GM18520 (cell line): ENCODE data around the gene CPXM2.

Experiments used
- ATAC-seq: cut with Tn5 transposase; IDR thresholded peaks from one replicate; pipeline ENCODE4 v1.9.1; 2021; ENCODE audit not compliant: unreplicated experiment

CPXM2 gene

DNA sequence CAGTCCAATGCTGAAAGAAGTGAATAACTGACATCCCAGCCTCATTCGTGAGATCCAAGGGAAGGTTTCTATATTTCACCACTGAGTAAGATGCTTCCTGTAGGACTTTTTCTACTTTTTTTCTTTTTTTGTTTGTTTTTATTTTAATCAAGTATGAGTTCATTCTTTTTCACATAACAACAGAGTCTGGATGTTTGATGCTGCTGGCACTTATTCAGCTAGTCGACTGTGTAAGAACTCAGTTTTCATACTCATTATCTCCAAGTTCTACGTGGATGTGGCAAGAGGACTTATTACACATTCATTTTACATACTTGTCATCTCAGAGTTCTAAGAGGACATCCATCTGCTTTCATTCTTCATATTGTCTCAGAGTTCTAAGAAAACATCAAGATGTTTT, 86.9 kb downstream of the CPXM2 start:
- ATAC-seq, result no peak

DNA sequence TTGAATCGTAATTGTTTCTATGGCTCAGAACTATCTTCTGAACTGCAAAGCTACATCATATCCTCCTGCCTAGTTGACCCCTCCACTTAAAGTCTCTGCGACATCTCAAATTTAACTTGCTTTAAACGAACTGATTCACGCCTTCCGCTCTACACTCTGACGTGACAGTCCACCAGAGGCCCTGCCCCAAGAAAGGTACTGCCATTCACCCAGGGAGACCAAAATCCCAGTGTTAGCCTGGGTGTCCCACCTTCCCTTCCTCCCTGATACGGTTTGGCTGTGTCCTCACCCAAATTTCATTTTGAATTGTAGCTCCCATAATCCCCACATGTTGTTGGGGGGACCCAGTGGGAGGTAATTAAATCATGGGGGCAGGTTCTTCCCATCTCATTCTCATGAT, 90.8 kb downstream of the CPXM2 start:
- ATAC-seq, result no peak

DNA sequence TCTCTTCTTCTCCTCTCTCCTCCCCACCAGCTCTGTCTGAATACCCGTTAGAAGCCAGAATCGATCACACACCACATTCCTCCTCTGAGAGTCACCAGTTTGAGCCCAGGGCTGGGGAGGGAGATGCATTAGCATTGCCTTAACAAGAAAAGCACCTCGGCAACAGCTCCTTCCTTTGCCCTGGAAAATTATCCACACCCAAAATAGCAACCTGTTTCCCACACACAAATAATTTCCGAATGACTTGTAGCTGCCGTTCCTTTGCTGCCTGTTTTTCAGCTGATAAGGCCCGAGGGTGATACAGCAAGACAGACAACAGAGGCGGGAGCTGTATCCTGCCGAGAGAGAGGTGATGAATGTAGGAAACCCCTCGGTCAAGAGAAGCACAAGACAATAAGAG, 91.3 kb downstream of the CPXM2 start:
- ATAC-seq, result no peak

DNA sequence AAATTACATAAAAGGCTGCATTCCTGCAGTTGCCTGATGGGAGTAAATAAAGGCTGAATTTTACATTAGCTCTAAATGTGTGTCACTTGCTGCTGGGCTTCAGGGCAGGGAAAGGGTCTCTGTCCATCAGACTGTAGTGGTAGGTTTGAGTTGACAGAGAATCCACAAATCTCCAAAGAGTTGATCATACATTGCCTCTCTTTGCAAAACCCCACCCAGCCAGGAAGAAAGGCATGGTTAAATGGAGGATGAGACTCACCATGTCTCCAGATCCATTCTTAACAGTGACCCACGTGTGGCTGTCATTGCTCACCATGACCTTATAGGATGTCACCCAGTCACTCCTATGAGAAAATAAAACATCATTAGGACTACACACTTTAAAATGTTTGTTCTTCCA, 92.8 kb downstream of the CPXM2 start:
- no peak for ATAC-seq

DNA sequence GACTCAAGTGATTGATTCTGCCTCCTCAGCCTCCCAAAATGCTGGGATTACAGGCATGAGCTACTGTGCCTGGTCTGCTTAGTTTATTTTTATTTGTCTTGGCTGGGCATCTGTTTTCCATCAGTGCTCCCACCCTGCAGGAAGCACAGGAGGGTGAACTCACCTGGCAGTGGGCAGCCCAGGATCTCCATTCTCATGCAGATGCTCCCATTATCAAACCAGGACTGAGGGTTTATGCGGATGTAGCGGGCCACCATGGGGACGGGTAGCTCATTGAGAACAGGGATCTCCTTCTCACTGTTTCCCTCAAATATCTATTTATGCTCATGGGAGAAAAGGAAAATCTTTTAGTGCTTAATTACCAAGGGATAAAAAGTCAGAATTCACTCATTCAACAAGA, 93.8 kb downstream of the CPXM2 start:
- ATAC-seq, result no peak

DNA sequence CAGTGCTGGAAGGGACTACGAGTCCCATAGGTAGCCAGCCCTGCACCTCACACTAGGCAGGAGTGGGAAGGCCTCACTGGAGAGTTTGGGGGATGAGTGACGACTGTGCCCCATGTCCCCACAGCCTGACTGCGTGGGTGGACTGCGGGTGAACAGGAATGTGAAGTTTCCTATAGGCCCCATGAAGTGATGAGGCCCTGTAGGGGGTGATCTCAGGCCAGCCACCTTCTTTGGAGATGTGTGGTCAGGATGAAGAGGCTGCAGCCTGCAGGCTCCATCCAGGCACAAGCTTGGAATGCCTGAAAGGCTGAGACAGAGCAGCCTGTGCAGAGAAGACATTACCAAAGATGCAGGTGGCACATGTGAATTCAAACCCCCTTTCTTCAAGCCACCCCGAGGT, 94.9 kb downstream of the CPXM2 start:
- no peak for ATAC-seq

DNA sequence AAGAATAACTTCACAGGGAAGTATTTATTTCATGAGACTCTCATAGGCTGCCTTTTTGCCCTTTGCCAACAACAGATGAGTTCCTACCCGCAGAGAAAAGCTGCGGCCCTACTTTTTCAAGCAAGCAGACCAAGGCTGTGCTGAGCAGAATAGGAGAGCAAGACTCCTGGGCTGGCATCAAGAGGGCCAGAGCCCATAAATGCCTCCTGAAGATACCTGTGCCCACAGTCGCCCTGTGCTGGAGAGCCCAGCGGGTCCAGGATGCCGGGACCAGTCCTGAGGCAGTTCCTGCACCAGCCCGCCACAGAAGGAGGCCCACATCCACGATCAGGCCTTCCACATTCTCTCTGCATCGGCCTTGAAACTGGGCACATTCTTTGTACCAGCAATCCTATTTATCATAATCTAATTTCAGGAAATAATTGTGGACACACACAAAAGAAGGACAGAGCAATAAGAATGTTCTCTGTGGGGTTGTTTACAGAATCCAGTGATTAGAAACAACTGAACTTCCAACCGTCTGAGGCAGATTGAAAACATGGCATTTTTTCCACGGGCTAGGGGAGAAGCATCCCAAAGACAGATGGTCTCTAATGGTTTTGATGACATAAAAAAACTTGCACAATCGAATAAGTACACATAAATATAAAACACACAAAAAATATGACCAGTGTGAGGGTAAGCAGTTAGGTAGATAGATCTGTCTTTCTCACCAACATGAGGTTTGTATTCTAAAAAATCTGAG, 95.6 kb downstream of the CPXM2 start:
- no peak for ATAC-seq

DNA sequence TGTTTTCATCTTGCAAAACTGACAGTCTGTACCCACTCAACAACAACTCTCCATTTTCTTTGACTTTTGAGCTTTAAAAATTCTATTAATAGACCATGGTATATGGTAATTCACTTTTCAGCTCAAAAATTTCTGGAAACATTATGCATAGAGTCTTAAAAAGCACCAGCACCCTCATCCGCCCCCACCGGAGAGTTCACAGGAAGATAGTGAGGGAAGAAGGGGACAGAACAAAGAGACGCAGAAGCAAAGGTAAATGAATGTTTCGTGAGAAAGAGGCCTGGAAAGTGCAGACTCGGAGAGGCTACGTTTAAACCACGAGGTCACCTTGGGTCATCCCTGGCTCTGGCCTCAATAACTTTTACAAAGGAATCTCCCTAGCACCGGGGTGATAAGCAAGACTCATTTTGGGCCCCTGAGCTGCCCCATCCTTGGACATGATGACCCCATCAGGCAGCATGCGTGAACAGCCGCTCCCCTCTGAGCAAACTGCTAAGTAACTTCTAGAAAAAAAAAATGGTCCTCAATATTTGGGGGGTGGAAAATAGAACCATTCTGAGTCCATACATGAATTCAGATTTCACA, 96.3 kb downstream of the CPXM2 start:
- no peak for ATAC-seq

- no peak for ATAC-seq
Observed at GRCh38 chr10:123792248-123792978, 99.2 kb downstream of the CPXM2 start.

- ATAC-seq, result no peak
Observed at GRCh38 chr10:123790132-123790885, 101.3 kb downstream of the CPXM2 start.

GRCh38 chr10:123788981-123789380, 102.6 kb downstream of the CPXM2 start:
- no peak for ATAC-seq

DNA sequence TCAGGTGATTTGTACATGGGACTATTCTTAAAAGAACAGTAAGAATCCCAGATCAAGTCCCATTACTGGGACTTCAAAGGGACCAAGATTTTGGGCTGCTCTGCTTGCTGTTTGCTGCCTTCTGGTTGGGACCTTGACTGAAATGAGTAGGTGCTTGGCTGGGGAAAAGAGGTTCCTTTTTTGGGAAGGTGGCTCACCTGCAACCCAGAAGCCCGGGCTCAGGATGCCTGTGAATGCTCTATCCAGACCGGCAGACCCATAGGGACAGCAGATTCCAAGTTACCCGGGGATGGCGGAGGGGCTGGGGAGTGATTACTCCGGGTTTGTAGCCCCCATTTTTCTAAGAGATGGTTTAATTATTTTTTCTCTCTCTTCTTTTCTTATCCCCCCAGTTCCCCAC, 104.0 kb downstream of the CPXM2 start:
- no peak for ATAC-seq

DNA sequence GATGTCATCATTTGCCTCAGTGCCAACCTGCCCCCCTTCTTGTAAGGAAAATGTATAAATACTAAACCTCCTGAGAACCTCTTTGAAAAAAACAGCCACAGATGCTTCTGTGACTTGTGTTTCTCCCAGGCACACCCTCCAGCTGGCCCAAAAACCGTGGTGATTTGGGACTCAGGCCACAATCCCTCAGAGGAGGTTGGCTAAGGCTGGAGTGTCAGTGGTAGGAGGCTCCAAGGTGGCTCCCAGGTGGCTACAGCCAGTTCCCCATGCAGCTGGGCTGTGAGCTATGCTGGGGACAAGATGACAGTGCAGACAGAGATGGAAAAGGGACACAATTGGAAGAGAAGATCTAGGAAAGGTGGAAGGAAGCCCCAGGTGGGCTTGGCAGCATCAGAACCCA, 104.7 kb downstream of the CPXM2 start:
- ATAC-seq, result no peak

DNA sequence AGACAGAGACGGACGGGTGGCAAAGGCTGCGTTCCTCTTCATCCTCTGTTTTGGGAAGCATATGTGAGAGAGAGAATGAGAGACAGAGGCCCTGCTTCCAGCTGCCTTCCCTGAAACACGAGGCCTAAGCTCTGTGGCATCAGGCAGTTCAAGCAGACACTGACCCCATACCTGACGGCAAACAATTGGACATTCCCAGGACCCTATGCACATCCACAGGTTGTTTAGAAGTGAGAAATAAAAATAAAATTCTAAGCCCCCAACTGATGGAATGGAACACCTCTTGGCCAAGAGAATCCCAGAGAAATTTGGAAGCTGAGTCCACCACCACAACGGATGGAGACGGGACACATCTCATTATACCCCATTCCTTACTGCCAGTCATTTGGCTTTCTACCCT, 105.3 kb downstream of the CPXM2 start:
- ATAC-seq, result no peak

DNA sequence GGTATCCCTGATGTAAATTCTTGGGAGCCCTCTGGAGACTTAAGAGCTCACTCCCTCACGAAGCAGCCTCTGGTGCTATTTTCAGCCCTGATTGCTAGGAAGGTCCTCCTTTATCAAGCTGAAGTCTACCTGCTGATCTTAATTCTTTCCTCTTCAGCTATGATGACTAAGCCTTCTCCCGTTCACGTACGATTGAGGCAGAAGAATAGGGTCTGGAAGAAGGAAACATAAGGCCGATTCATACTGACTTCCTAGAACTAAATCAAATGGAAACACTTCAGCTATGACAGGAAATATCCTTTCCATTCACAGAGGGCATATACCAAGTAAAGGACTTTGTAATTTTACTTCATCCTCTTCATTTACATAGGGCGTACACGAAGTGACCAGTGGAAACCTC, 107.0 kb downstream of the CPXM2 start:
- no peak for ATAC-seq

DNA sequence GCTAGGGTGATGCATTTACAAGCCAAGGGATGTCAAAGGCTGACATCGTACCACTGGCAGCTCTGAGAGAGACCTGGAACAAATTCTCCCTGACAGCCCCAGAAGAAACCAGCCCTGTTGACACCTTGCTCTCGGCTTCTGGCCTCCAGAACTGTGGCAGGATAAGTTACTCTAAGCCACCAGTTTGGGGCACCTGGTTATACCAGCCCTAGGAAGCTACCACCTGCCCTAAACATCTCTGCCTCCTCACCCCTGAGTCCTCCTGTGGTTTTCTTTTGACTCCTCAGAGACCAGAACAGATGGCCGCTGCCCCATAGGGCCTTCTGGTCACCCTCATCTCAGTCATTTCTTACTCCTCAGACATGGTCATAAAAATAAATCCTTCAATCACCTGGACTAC, 107.4 kb downstream of the CPXM2 start:
- no peak for ATAC-seq

DNA sequence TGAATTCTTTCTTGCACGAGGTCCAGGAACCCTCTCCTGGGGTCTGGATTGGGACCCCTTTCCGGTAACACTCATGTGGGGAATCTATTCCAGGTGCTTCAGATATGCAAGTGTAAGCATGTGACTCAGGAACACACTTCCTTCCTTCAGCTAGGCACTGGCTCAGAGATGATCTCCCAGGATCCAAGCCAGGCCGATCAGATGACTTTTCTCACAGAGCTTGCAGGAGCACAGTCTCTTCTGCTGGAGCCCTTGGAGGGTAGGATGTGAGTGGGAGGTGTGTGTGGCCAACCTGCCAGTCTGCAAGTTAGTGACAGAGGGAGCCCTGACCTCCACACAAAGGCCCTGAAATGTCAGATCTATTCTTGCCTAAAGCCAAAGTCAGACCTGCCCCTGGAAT, 108.3 kb downstream of the CPXM2 start:
- ATAC-seq, result no peak

DNA sequence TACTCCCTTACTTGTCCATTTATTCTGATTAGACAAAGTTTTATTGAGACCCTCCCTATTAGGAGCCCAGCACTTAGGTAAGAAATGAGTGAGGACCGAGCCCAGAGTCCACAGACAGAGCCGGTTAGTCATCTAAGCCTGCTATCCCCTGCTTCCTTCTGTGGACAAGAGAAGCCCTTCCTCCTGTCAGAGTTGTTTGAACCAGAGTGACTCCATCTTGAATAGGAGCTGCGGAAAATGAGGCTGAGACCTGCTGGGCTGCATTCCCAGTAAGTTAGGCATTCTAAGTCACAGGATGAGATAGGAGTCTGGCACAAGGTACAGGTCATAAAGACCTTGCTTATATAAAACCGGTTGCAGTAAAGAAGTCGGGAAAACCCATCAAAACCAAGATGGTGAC, 109.1 kb downstream of the CPXM2 start:
- ATAC-seq, result no peak

DNA sequence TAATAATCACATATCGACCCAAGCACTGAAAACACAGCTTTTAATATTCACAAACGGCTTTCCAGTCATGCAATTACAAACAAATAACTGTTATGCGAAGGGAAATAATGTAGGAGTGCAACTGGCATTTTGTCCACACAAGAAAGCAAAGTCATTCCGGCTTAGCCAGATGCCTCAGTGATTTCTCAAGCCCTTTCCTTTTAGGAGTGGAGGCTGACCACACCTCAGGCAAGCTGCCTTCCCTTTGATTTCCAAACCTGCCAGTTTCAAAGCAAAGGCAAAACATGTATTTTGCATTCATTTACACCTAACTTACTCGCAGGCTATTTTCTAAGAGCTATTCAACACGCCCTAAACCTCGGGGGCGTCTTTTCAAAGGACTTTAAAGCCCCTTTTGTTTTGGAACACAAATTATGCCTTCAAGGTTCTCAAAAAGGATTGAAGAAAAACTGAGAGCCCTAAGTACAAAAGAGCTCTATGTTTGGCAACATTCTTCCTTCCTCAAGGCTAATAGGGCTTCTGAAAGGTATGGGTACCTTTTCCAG, 109.6 kb downstream of the CPXM2 start:
- no peak for ATAC-seq

DNA sequence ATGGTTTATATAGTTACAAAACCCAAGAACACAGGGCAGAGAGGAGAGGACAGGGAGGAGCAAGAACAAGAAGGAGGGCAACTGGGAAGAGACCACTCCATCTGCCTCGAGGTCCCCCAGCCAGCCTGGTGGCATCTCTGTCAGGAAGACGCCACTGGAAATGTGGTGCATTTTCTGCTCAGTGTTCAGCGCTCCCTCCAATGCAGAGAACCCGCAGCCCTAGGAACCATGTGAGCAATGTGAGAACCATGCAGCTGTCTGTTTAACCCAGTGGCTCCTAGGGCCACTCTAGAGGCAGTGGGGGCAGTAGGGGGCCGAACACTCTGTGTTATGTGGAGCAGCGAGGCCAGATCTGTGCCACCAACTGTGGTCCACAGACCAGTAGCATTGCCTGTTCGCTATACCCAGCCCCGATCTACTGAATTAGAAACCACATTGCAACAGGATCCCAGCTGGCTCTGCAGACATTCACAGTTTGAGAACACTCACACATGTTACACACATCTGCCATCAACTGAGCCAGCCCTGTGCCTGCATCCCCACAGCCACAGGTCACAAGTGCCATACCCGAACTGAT, 110.2 kb downstream of the CPXM2 start:
- ATAC-seq, result no peak
